CD14-positive monocyte (primary cell): ENCODE data around the gene CHRM5. TPM values are rescaled to one million over a fixed set of nuclear protein-coding genes. Genes with fewer than 3 reads are reported as not detected.
"Not testable (repeated sequence)": the region's sequence is repeated elsewhere in the genome, so short reads cannot be mapped to it uniquely, and the experiment has no call there.

Experiments used
- DNase-seq, 3 donors: peaks; one replicate each; pipeline ENCODE4 v3.0.0-alpha.2; 2011 to 2022
- H2AFZ ChIP-seq: 2 replicates; pipeline ENCODE4 v1.6.0; 2012; ENCODE audit warnings: mild to moderate bottlenecking, low read depth, low read length, inconsistent platforms; ENCODE audit not compliant: insufficient read depth, poor library complexity, severe bottlenecking
- H3K27ac ChIP-seq, 2 donors: 1 replicate in 1 of 2; 2 replicates in 1 of 2; pipeline ENCODE4 v1.5.1; 2012 to 2013; ENCODE audit warnings: low read length in 2 of 2, control low read depth in 1 of 2, inconsistent platforms in 1 of 2, low read depth in 1 of 2, mild to moderate bottlenecking in 1 of 2
- H3K27me3 ChIP-seq, 2 donors: one replicate each; pipeline versions ENCODE4 v1.6.0 to v1.6.1; 2011 to 2013; ENCODE audit warnings: low read length in 2 of 2; ENCODE audit not compliant: control insufficient read depth in 2 of 2, insufficient read depth in 2 of 2
- H3K36me3 ChIP-seq, 2 donors: replicated peaks in 1 of 2; 1 replicate in 1 of 2; 2 replicates in 1 of 2; pipeline versions ENCODE4 v1.5.1 to v1.6.1; 2012 to 2013; ENCODE audit warnings: low read length in 2 of 2, control low read depth in 1 of 2, inconsistent platforms in 1 of 2, mild to moderate bottlenecking in 1 of 2; ENCODE audit not compliant: insufficient read depth in 2 of 2, control insufficient read depth in 1 of 2
- H3K4me1 ChIP-seq, 2 donors: 1 replicate in 1 of 2; 2 replicates in 1 of 2; pipeline versions ENCODE4 v1.5.1 to v1.6.1; 2012 to 2013; ENCODE audit warnings: low read length in 2 of 2, control low read depth in 1 of 2, inconsistent platforms in 1 of 2, mild to moderate bottlenecking in 1 of 2, moderate library complexity in 1 of 2; ENCODE audit not compliant: insufficient read depth in 2 of 2, control insufficient read depth in 1 of 2
- H3K4me2 ChIP-seq: replicated peaks from 2 replicates; pipeline ENCODE3; 2012; ENCODE audit warnings: low read length, moderate library complexity, mild to moderate bottlenecking; ENCODE audit not compliant: poor library complexity, severe bottlenecking; ENCODE audit errors: extremely low read depth
- H3K4me3 ChIP-seq, 3 experiments: fragments of 200-600 bp in 1 of 3; sonication (generic) in 1 of 3; replicated peaks in 1 of 3; 1 replicate in 2 of 3; 2 replicates in 1 of 3; pipeline ENCODE4 v1.5.1; 2011 to 2013; ENCODE audit warnings: low read length in 3 of 3, mild to moderate bottlenecking in 3 of 3, control low read depth in 2 of 3, low read depth in 2 of 3, inconsistent platforms in 1 of 3, moderate library complexity in 1 of 3
- H3K79me2 ChIP-seq: 2 replicates; pipeline ENCODE4 v1.6.0; 2012; ENCODE audit warnings: mild to moderate bottlenecking, control low read depth, inconsistent platforms, low read length, moderate library complexity; ENCODE audit not compliant: insufficient read depth
- H3K9ac ChIP-seq: 2 replicates; pipeline ENCODE4 v1.6.0; 2017; ENCODE audit warnings: low read length, mild to moderate bottlenecking; ENCODE audit not compliant: insufficient read depth, poor library complexity, severe bottlenecking
- H3K9me3 ChIP-seq, 2 donors: replicated peaks in 1 of 2; 1 replicate in 1 of 2; 2 replicates in 1 of 2; pipeline versions ENCODE4 v1.5.1 to v1.6.1; 2012 to 2013; ENCODE audit warnings: low read length in 2 of 2, control low read depth in 1 of 2; ENCODE audit not compliant: control insufficient read depth in 1 of 2, insufficient read depth in 1 of 2
- H4K20me1 ChIP-seq: 2 replicates; pipeline ENCODE4 v1.6.0; 2012; ENCODE audit warnings: mild to moderate bottlenecking, low read length, control low read depth, moderate library complexity; ENCODE audit not compliant: insufficient read depth
- H3K27ac Mint-ChIP-seq, 7 donors: one replicate each; pipeline ENCODE4 v1.8.0; 2020; ENCODE audit warnings: mild to moderate bottlenecking in 7 of 7, mixed read lengths in 7 of 7, moderate library complexity in 6 of 7, inconsistent platforms in 2 of 7
- H3K27me3 Mint-ChIP-seq, 3 donors: one replicate each; pipeline ENCODE4 v1.8.0; 2021 to 2022; ENCODE audit warnings: low read depth in 3 of 3, mild to moderate bottlenecking in 3 of 3, mixed read lengths in 3 of 3, moderate library complexity in 3 of 3, inconsistent platforms in 1 of 3
- H3K36me3 Mint-ChIP-seq, 2 donors: one replicate each; pipeline ENCODE4 v1.8.0; 2020; ENCODE audit warnings: mixed read lengths in 2 of 2, inconsistent platforms in 1 of 2, mild to moderate bottlenecking in 1 of 2
- H3K4me1 Mint-ChIP-seq: one replicate; pipeline ENCODE4 v1.8.0; 2020; ENCODE audit warnings: mild to moderate bottlenecking, mixed read lengths
- H3K4me3 Mint-ChIP-seq, 2 donors: one replicate each; pipeline ENCODE4 v1.8.0; 2020; ENCODE audit warnings: mild to moderate bottlenecking in 2 of 2, mixed read lengths in 2 of 2, moderate library complexity in 1 of 2
- H3K9me3 Mint-ChIP-seq, 7 donors: one replicate each; pipeline ENCODE4 v1.8.0; 2020 to 2022; ENCODE audit warnings: mixed read lengths in 7 of 7, mild to moderate bottlenecking in 6 of 7, moderate library complexity in 6 of 7, inconsistent platforms in 2 of 7
- WGBS: methylation state at CpG from one replicate; pipeline ENCODE4 v1.1.5; 2013; ENCODE audit warnings: missing lambda C conversion rate; ENCODE audit not compliant: insufficient coverage; 5-methylcytosine and 5-hydroxymethylcytosine counted together
- intact Hi-C, 2 donors: fragments of 100-400 bp; cut with micrococcal nuclease; formaldehyde crosslinking; loops; one replicate each; pipeline versions ENCODE4 v1.15.0 to v1.15.1; 2023
- polyA plus RNA-seq, 3 donors: library from polyadenylated mRNA; depleted of rRNA in 1 of 3; unstranded in 2 of 3; stranded (reverse) in 1 of 3; fragments of 300-500 nt in 2 of 3; fragments of >200 nt in 1 of 3; fragmentation: Illumina TruSeq in 2 of 3; gene quantifications; 1 replicate in 2 of 3; 2 replicates in 1 of 3; pipeline ENCODE4 v1.2.3, GENCODE V29; 2012 to 2021
- TF ChIP-seq, protein P1 (sequence below): fragments of 200-600 bp; IDR thresholded peaks from one replicate; pipeline ENCODE4 v1.8.0; 2022; ENCODE audit warnings: antibody characterized with exemption, mild to moderate bottlenecking

CHRM5 gene
- polyA plus RNA-seq, 3 donors: not detected

DNA sequence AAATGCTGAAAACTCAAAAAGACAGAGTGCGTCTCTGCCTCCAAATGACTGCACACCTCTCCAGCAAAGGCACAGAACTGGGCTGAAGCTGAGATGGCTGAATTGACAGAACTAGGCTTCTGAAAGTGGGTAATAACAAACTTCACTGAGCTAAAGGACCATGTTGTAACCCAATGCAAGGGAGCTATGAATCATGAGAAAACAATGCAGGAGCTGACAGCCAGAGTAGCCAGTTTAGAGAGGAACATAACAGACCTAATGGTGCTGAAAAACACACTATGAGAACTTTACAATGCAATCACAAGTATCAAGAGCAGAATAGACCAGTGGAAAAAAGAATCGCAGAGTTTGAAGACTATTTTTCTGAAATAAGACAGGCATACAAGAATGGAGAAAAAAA, 80.8 kb downstream of the CHRM5 start:
- H3K27ac Mint-ChIP-seq: no peak overlapping the region
- intact Hi-C loops: no loop called here
- H3K4me1 ChIP-seq: no peaks in the 10 kb centered on the region
- H3K79me2 ChIP-seq: no peaks in the 10 kb centered on the region
- TF ChIP-seq, protein P1, sequence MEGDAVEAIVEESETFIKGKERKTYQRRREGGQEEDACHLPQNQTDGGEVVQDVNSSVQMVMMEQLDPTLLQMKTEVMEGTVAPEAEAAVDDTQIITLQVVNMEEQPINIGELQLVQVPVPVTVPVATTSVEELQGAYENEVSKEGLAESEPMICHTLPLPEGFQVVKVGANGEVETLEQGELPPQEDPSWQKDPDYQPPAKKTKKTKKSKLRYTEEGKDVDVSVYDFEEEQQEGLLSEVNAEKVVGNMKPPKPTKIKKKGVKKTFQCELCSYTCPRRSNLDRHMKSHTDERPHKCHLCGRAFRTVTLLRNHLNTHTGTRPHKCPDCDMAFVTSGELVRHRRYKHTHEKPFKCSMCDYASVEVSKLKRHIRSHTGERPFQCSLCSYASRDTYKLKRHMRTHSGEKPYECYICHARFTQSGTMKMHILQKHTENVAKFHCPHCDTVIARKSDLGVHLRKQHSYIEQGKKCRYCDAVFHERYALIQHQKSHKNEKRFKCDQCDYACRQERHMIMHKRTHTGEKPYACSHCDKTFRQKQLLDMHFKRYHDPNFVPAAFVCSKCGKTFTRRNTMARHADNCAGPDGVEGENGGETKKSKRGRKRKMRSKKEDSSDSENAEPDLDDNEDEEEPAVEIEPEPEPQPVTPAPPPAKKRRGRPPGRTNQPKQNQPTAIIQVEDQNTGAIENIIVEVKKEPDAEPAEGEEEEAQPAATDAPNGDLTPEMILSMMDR: no peak
- no peak overlapping the region for H3K27ac ChIP-seq
- peaks cover 26 to 43% (median 33%) of the 10 kb centered on the region in 7 donors for H3K9me3 Mint-ChIP-seq
- H3K4me3 Mint-ChIP-seq: no peak overlapping the region
- no peaks in the 10 kb centered on the region for H3K36me3 Mint-ChIP-seq
- no peaks in the 10 kb centered on the region for H4K20me1 ChIP-seq
- no peak overlapping the region for H3K4me3 ChIP-seq
- no peaks in the 10 kb centered on the region for H3K4me1 Mint-ChIP-seq
- no peak overlapping the region for H3K9ac ChIP-seq
- H2AFZ ChIP-seq: no peak overlapping the region
- no peak overlapping the region for H3K4me2 ChIP-seq
- peaks cover 12 to 21% of the 10 kb centered on the region in 2 donors for H3K9me3 ChIP-seq
- no peaks in the 10 kb centered on the region for H3K36me3 ChIP-seq
- WGBS: 100% methylated on average over 1 of the region's 2 CpGs
- no peaks in the 10 kb centered on the region for H3K27me3 ChIP-seq
- H3K27me3 Mint-ChIP-seq: peaks cover 0 to 6% (median 1%) of the 10 kb centered on the region in 3 donors
- DNase-seq: no peak

DNA sequence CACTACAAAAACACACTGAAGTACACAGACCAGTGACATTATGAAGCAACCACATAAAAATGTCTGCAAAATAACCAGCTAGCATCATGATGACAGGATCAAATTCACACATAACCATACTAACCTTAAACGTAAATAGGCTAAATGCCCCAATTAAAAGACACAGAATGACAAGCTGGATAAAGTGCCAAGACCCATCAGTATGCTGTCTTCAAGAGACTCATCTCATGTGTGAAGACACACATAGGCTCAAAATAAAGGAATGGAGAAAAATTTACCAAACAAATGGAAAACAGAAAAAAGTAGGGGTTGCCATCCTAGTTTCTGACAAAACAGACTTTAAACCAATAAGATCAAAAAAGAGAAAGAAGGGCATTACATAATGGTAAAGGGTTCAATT, 82.1 kb downstream of the CHRM5 start:
- H3K27me3 Mint-ChIP-seq, H3K4me3 ChIP-seq, H3K79me2 ChIP-seq, H3K4me1 ChIP-seq, intact Hi-C loops, H3K9ac ChIP-seq, H3K4me3 Mint-ChIP-seq, H3K27me3 ChIP-seq, H3K4me2 ChIP-seq, H3K27ac Mint-ChIP-seq, DNase-seq, H3K36me3 Mint-ChIP-seq, H3K36me3 ChIP-seq, H4K20me1 ChIP-seq, H3K27ac ChIP-seq, H2AFZ ChIP-seq, H3K4me1 Mint-ChIP-seq: not testable (repeated sequence)
- H3K9me3 Mint-ChIP-seq: peaks cover 28 to 43% (median 33%) of the 10 kb centered on the region in 7 donors
- WGBS: no CpG with 5 or more reads among the region's 1 CpG
- peaks cover 12 to 21% of the 10 kb centered on the region in 2 donors for H3K9me3 ChIP-seq
